Measurements from ENCODE around the gene IP6K1. TPM values are rescaled to one million over a fixed set of nuclear protein-coding genes. Genes with fewer than 3 reads are reported as not detected.
"Not testable (repeated sequence)": the region's sequence is repeated elsewhere in the genome, so short reads cannot be mapped to it uniquely, and the experiment has no call there.

Gene IP6K1
- total RNA-seq, 1 donor from 2014 or later = 14.6 TPM

- DNase-seq (ENCODE audit: low spot score) = no peak
These were observed 8.9 kb upstream of the IP6K1 start for GRCh38 chr3:49794926-49795905.

GRCh38 chr3:49794431-49794830, 8.1 kb upstream of the IP6K1 start:
- ATAC-seq (no peak), DNase-seq (ENCODE audit: low spot score) (no peak)

More at GRCh38 chr3:49794926-49795905, 8.9 kb upstream of the IP6K1 start:
- ATAC-seq = no peak

- DNase-seq (ENCODE audit: low spot score) (no peak), ATAC-seq (no peak)
These were observed 7.2 kb upstream of the IP6K1 start for GRCh38 chr3:49793486-49794085.

GRCh38 chr3:49792371-49793150, 6.2 kb upstream of the IP6K1 start:
- no peak for ATAC-seq
- DNase-seq (ENCODE audit: low spot score) = no peak

GRCh38 chr3:49791571-49791970, 5.2 kb upstream of the IP6K1 start:
- ATAC-seq (no peak), DNase-seq (ENCODE audit: low spot score) (no peak)

GRCh38 chr3:49790626-49791411, 4.5 kb upstream of the IP6K1 start:
- DNase-seq (ENCODE audit: low spot score) (no peak), ATAC-seq (no peak)

GRCh38 chr3:49788056-49788455, 1.7 kb upstream of the IP6K1 start:
- DNase-seq (ENCODE audit: low spot score) = no peak
- ATAC-seq = no peak

- DNase-seq (ENCODE audit: low spot score) (no peak), ATAC-seq (no peak)
These were observed 1.2 kb upstream of the IP6K1 start for GRCh38 chr3:49787536-49787935.

- ATAC-seq (no peak), DNase-seq (ENCODE audit: low spot score) (no peak)
These were observed 781 bp upstream of the IP6K1 start for GRCh38 chr3:49787182-49787464.

GRCh38 chr3:49785565-49786356, 581 bp downstream of the IP6K1 start:
- ATAC-seq (peak; percentile 61), DNase-seq (ENCODE audit: low spot score) (no peak)

GRCh38 chr3:49782277-49782676, 4.1 kb downstream of the IP6K1 start:
- not testable (repeated sequence) for DNase-seq (ENCODE audit: low spot score); ATAC-seq

GRCh38 chr3:49781415-49782199, 4.7 kb downstream of the IP6K1 start:
- ATAC-seq (no peak), DNase-seq (ENCODE audit: low spot score) (no peak)

GRCh38 chr3:49780975-49781365, 5.4 kb downstream of the IP6K1 start:
- DNase-seq (ENCODE audit: low spot score); ATAC-seq: not testable (repeated sequence)

- DNase-seq (ENCODE audit: low spot score) (no peak), ATAC-seq (no peak)
These were observed 6.0 kb downstream of the IP6K1 start for GRCh38 chr3:49780080-49780974.

GRCh38 chr3:49779358-49780079, 6.8 kb downstream of the IP6K1 start:
- DNase-seq (ENCODE audit: low spot score) (no peak), ATAC-seq (no peak)

GRCh38 chr3:49776101-49776500, 10.2 kb downstream of the IP6K1 start:
- DNase-seq (ENCODE audit: low spot score); ATAC-seq: not testable (repeated sequence)

GRCh38 chr3:49775538-49775937, 10.8 kb downstream of the IP6K1 start:
- ATAC-seq = no peak
- no peak for DNase-seq (ENCODE audit: low spot score)

Data from left lobe of liver (tissue), 2 donors.